Urinary bladder (tissue), 4 donors: Measurements from ENCODE around the gene FOLR3. TPM values are rescaled to one million over a fixed set of nuclear protein-coding genes. Genes with fewer than 3 reads are reported as not detected.
"Not testable (repeated sequence)": the region's sequence is repeated elsewhere in the genome, so short reads cannot be mapped to it uniquely, and the experiment has no call there.

ENCODE experiments used
- DNase-seq: peaks from one replicate; pipeline ENCODE4 v3.0.0-alpha.2; 2015; ENCODE audit errors: extremely low spot score
- H3K27ac ChIP-seq: one replicate; pipeline ENCODE4 v1.5.1; 2013; ENCODE audit warnings: low read depth, mild to moderate bottlenecking, moderate library complexity
- H3K36me3 ChIP-seq: one replicate; pipeline ENCODE4 v1.6.1; 2013; ENCODE audit warnings: mild to moderate bottlenecking, moderate library complexity; ENCODE audit not compliant: insufficient read depth
- H3K4me1 ChIP-seq: one replicate; pipeline ENCODE4 v1.6.1; 2013; ENCODE audit warnings: mild to moderate bottlenecking, moderate library complexity; ENCODE audit not compliant: insufficient read depth
- H3K4me3 ChIP-seq: one replicate; pipeline ENCODE4 v1.5.1; 2013; ENCODE audit warnings: low read depth, low read length
- WGBS: extraction: QIAGEN DNeasy Blood & Tissue Kit; methylation state at CpG from one replicate; pipeline ENCODE4 v1.1.7; 2013; 5-methylcytosine and 5-hydroxymethylcytosine counted together
- polyA plus RNA-seq: library from polyadenylated mRNA; stranded (reverse); fragments of 200-250 nt; gene quantifications from one replicate; pipeline ENCODE4 v1.2.3, GENCODE V29; 2013
- total RNA-seq: library from RNA; depleted of rRNA; stranded (reverse); fragments of >200 nt; gene quantifications from one replicate; pipeline ENCODE4 v1.2.3, GENCODE V29; 2014
- donor health status: healthy with polysubstance abuse.
- donor health status: healthy.

The FOLR3 gene
- total and polyA plus RNA-seq, 2 donors, result 0.28 TPM; not detected in 1

DNA sequence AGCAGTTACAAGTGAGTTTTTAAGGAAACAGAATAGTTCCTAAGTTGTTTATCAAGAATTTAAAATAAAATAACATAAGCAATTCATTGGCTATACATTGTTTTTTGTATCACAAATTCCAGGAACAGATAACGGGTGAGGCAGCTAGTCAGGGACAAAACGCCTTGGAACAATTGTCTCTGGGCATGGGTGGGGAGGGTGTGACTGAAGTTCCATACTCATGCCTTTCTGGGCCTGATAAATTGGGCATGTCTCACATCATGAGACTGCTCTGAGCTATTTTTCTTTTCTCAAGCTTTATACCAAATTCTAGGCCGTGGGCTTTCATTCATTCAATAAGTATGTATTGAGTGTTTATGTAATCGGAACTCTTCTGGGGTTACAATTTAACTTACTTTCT is 21.6 kb downstream of the FOLR3 start:
- Histone ChIP-seq H3K36me3 (no peaks in the 10 kb centered on the region), H3K4me3 (no peak overlapping the region), H3K4me1 (no peaks in the 10 kb centered on the region), H3K27ac (no peak overlapping the region)
- no peak for DNase-seq
- 86% methylated on average over 4 of the region's 4 CpGs for WGBS

DNA sequence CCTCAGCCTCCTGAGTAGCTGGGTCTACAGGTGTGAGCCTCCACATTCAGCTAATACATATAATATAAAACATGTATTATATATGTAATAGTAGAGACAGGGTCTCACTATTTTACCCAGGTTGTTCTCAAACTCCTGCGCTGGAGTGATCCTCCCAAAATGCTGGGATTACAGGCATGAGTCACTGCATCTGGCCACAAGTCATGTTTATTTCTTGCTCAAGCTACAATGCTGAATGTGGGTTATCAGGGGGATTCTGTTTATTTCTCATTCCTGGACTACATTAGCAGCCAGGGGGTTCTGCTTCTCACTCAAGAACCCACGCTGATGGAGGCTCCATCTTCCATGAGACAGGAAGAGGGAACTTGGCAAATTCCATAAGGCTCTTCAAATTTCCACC is 24.8 kb downstream of the FOLR3 start:
- Histone ChIP-seq H3K4me1 (no peaks in the 10 kb centered on the region), H3K36me3 (no peaks in the 10 kb centered on the region), H3K4me3 (no peak overlapping the region), H3K27ac (no peak overlapping the region)
- WGBS, result 33% methylated on average over 2 of the region's 2 CpGs
- no peak for DNase-seq

DNA sequence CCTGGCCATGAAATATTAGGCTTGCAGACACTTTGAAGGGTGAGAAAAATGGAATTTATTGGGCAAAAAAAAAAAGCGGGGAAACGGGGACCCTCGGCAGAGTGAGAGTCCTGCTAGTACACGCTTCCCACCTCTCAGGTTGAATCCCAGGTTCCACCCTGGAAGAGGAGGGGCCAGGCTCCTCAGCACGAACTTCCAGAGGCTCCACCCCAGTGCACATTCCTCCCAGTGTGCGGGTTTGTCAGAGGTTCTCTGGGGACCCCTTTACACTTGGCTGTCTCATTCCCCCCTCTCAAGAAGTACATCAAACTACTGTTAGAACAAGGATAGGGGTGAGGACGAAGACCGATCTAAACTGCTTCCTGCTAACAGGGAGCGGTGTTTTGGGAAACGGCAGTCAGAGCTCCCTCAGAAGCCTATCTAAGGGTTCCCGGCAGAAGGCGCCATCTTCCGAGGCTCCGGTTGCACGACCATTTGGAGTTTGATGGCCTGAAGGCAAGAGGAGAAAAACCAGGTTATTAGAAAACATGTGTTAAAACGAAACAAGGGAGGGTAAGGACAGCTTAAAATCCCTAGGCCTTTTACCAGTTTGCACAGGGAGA is 27.5 kb downstream of the FOLR3 start:
- no peak for DNase-seq
- Histone ChIP-seq H3K4me3 (no peak overlapping the region), H3K27ac (no peak overlapping the region), H3K4me1 (no peaks in the 10 kb centered on the region), H3K36me3 (no peaks in the 10 kb centered on the region)
- WGBS, result 82% methylated on average over 16 of the region's 16 CpGs

DNA sequence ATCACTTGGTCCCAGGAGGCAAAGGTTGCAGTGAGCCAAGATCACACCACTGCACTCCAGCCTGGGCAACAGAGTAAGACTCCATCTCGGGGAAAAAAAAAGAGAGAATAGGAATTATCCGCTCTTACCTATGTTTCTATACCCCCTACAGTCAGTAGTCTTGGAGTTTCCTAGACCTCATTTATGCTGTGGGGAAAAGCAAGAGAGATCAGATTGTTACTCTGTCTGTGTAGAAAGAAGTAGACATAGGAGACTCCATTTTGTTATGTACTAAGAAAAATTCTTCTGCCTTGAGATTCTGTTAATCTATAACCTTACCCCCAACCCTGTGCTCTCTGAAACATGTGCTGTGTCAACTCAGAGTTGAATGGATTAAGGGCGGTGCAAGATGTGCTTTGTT is 28.7 kb downstream of the FOLR3 start:
- 96% methylated on average over 2 of the region's 3 CpGs for WGBS

DNA sequence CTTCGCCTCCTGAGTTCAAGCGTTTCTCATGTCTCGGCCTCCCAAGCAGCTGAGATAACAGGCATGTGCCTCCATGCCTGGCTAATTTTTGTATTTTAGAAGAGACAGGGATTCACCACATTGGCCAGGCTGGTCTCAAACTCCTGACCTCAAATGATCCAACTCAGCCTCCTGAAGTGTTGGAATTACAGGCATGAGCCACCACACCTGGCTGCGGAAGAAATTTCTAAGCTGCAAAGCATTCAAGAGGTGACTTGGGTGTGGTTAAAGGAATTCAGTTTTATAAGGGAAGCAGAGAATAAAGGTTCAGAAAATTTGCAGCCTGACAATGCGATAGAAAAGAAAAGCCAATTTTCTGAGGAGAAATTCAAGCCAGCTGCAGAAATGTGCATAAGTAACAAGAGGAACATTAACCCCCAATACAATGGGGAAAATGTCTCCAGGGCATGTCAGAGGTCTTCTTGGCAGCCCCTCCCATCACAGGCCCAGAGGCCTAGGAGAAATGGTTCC is 33.6 kb downstream of the FOLR3 start:
- not testable (repeated sequence) for H3K4me3 ChIP-seq, H3K36me3 ChIP-seq, DNase-seq, H3K4me1 ChIP-seq, H3K27ac ChIP-seq
- 91% methylated on average over 5 of the region's 5 CpGs for WGBS

More for the DNA sequence above, 28.7 kb downstream of the FOLR3 start:
- DNase-seq, H3K4me1 ChIP-seq, H3K36me3 ChIP-seq, H3K27ac ChIP-seq, H3K4me3 ChIP-seq: not testable (repeated sequence)

DNA sequence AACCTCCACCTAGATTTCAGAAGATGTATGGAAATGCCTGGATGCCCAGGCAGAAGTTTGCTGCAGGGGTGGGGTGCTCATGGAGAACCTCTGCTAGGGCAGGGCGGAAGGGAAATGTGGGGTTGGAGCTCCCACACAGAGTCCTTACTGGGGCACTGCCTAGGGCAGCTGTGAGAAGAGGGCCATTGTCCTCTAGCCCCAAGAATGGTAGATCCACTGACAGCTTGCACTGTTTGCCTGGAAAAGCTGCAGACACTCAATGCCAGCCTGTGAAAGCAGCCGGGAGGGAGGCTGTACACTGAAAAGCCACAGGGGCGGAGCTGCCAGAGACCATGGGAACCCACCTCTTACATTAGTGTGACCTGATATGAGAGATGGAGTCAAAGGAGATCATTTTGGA is 34.2 kb downstream of the FOLR3 start:
- H3K4me1 ChIP-seq, H3K27ac ChIP-seq, H3K4me3 ChIP-seq, DNase-seq, H3K36me3 ChIP-seq: not testable (repeated sequence)
- WGBS, result 72% methylated on average over 3 of the region's 3 CpGs

DNA sequence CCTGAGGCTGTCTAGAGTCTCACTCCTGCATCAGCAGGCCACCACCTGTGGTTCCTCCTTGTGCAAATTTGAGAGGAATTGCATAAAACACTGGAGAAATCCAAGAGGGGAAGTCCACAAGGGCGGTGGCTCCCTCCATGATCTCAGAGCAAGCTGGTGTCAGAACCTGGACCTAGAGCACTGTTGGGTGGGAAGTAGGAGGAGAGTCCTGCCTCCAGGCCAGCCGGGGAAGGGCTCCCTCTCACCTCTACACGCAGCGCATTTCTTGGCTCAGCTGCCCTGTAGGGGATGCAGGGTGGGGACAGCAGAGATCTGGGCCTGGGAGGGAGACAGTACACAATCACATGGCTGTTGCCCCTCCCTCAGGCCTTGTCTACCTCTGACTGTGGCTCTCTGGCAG is 36.5 kb downstream of the FOLR3 start:
- H3K4me1 ChIP-seq, H3K4me3 ChIP-seq: not testable (repeated sequence)
- 69% methylated on average over 4 of the region's 4 CpGs for WGBS

DNA sequence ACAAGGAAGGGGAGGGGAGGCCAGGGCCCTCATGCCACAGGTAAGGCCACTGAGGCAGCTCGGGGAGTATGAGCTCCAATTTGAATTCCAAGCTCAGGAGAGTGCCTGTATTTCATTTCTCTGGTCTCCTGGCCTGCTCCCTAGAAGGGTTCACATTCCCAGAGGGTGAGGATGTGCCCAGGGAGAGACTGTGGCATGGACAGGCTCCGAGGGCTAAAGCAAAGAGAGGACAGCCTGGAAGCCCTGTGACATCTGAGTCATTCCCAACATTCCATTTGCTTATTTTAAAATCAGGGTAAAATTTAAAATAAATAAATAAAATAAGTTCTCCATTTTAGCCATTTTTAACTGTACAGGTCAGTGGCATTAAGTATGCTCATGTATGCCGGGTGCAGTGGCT is 37.8 kb downstream of the FOLR3 start:
- no peaks in the 10 kb centered on the region for H3K36me3 ChIP-seq
- no peaks in the 10 kb centered on the region for H3K4me1 ChIP-seq
- no peak overlapping the region for H3K4me3 ChIP-seq
- 83% methylated on average over 3 of the region's 3 CpGs for WGBS
- no peak overlapping the region for H3K27ac ChIP-seq
- DNase-seq, result no peak

More for the DNA sequence above, 36.5 kb downstream of the FOLR3 start:
- not testable (repeated sequence) for H3K27ac ChIP-seq, H3K36me3 ChIP-seq, DNase-seq

DNA sequence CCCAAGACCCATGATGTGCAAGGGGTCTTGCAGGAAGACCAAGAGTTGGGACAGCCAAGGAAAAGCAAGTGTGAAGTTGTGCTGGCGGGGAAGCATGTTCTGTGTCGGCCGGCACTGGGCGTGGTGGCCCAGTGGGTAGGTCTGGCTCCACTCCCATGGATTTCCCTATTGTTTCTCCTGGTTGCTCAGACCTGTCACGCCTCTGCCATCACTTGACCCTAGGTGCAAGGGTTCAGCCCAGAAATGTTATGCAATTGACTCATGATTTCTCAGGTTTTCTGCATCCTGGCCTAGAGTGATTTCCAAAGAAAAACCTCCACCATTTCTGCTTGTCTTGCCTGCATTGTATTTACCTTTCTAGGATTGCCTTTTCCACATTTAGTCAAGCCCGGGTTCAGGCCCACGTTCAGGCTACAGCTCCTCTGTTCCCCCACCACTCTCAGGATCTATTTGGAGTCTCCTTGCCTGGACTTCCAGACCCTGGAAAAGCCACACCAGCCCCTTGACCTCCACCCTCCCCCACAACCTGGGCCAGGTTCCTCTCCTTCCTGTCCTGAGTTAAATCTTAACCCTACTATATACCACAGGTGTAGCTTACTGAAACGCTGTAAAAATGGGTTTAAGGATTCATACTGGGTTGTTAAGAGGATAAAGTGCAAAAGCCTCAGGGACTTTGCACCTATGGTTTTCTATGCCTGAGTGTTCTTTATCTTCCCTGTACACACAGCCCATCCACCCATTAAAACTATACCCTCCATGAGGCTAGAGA is 39.0 kb downstream of the FOLR3 start:
- DNase-seq, result no peak
- no peak overlapping the region for H3K4me3 ChIP-seq
- no peak overlapping the region for H3K27ac ChIP-seq
- H3K4me1 ChIP-seq, result no peaks in the 10 kb centered on the region
- WGBS, result 85% methylated on average over 8 of the region's 8 CpGs
- no peaks in the 10 kb centered on the region for H3K36me3 ChIP-seq

DNA sequence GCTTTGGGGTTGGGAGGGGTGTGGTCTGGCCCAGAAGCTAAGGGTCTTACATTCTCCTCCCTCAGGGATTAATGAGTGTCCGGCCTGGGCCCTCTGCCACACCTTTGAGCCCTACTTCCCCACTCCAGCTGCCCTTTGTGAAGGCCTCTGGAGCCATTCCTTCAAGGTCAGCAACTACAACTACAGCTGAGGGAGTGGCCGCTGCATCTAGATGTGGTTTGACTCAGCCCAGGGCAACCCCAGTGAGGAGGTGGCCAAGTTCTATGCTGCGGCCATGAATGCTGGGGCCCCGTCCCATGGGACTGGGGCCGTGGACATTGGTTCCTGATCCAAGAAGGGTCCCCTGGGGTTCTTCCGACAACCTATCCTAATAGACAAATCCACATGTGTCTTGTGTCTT is 42.1 kb downstream of the FOLR3 start:
- H3K4me3 ChIP-seq, result no peak overlapping the region
- 85% methylated on average over 6 of the region's 6 CpGs for WGBS
- no peak overlapping the region for H3K27ac ChIP-seq
- H3K4me1 ChIP-seq, result no peaks in the 10 kb centered on the region
- H3K36me3 ChIP-seq, result no peaks in the 10 kb centered on the region
- DNase-seq, result no peak

DNA sequence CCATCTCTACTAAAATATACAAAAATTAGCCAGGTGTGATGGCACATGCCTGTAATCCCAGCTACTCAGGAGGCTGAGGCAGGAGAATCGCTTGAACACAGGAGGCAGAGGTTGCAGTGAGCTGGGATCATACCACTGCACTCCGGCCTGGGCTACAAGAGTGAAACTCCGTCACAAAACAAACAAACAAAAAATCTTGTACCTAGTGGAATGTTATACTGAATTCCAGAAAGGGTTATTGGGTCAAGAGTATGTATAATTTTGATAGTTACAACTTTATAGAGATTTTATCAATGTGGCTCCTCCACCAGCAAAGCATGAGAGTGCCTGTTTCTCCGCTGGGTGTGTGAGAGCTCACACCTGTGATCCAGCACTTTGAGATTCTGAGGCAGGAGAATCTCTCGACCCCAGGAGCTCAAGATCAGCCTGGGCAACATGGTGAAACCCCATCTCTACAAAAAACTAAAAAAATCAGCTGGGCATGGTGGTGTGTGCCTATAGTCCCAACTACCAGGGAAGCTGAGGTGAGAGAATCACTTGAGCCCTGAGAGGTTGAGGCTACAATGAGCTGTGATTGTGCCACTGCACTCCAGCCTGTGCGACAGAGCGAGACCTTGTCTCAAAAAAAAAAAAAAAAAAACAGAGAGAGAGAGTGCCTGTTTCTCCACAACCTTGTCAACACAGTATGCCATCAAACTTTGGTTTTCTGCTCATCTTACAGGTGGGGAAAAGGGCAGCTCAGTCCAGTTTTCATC is 43.7 kb downstream of the FOLR3 start:
- H3K36me3 ChIP-seq, result no peaks in the 10 kb centered on the region
- H3K4me1 ChIP-seq, result no peaks in the 10 kb centered on the region
- 70% methylated on average over 7 of the region's 7 CpGs for WGBS
- no peak overlapping the region for H3K4me3 ChIP-seq
- DNase-seq, result no peak
- no peak overlapping the region for H3K27ac ChIP-seq

DNA sequence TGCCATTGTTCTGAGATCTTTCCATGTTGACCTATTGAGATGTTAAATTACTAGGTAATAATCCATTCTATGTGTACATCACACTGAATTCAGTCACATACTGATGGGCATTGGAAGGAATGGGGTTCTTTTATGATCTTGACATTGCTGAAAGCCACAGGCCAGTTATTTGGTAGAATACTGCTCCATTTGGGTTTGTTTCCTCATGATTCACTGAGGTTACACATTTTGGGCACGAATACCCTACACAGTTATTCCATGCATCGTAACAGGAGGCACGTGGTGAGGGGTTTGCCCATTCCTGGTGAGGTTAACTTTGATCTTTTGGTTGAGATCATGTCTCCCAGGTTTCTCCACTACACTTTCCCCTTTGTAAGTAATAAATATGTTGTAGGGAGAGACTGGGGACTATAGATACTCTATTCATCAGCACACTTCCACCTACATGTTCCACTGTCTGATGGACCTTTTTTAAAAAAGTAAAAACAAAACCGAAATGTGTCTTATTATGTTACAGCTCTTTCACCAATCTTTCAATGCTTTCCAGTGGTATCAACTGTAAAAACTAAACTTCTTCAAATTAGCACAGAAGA is 44.4 kb downstream of the FOLR3 start:
- Histone ChIP-seq H3K27ac (no peak overlapping the region), H3K36me3 (no peaks in the 10 kb centered on the region), H3K4me1 (no peaks in the 10 kb centered on the region), H3K4me3 (no peak overlapping the region)
- no peak for DNase-seq
- 80% methylated on average over 4 of the region's 4 CpGs for WGBS

DNA sequence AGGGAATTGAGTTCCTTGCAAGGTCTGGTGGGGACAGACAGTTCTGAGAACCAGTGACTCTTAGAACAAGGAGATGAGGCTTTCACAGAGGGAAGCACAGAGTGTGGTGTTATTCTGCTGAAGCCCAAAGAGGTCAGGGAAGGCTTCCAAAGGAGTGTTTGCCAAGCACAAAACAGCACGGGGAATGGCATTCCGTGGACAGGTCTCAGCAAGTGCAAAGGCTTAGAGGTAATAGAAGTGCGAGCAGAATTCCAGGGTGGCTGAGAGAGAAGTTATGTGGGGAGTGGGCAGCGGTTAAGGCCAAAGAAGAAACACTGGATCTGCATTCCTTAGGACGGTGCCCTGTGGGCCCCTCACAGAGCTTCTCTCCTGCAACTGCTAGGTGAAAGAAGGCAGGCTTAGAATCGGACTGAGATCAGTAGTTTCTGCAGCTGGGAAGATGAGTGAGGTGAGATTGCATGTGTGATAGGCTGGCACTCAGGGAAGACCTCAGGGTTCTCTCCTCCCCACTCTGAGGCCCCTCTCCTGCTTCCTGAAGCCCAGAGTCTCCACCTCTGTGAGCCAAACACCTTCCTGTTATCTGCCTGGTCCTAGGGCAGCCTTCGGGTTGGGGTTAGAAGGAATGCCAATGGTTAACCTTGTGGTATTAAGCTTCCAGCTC is 45.5 kb downstream of the FOLR3 start:
- not testable (repeated sequence) for H3K4me1 ChIP-seq, H3K36me3 ChIP-seq, H3K27ac ChIP-seq, DNase-seq, H3K4me3 ChIP-seq
- WGBS, result 51% methylated on average over 7 of the region's 7 CpGs
